NB4 (cell line): ENCODE results near the gene GSTO2.
A peak's percentile ranks its signal among the peaks of the same experiment; 100 is the strongest.

Source experiments
- DNase-seq: peaks from one replicate; pipeline ENCODE4 v3.0.0; 2010; ENCODE audit warnings: low read depth
- H3K4me3 ChIP-seq: one replicate; pipeline ENCODE4 v1.5.1; 2011; ENCODE audit warnings: mild to moderate bottlenecking, low read depth, low read length, moderate library complexity
- MYC ChIP-seq: IDR thresholded peaks from 2 replicates; pipeline ENCODE4 v1.6.1; 2011; ENCODE audit warnings: low read depth, low read length
- POLR2A ChIP-seq: IDR thresholded peaks from 2 replicates; pipeline ENCODE4 v1.6.1; 2011; ENCODE audit warnings: mild to moderate bottlenecking; ENCODE audit not compliant: insufficient read length; ENCODE audit errors: extremely low read depth
- TF ChIP-seq, protein P1 (sequence below): IDR thresholded peaks from 2 replicates; pipeline ENCODE4 v1.6.1; 2011; ENCODE audit warnings: low read depth, low read length
- TF ChIP-seq, protein P2 (sequence below): IDR thresholded peaks from one replicate; pipeline ENCODE4 v1.5.1; 2012; ENCODE audit warnings: low read depth, low read length

GSTO2 gene

GRCh38 chr10:104251443-104251842, 17.5 kb upstream of the GSTO2 start:
- TF ChIP-seq, protein P1, sequence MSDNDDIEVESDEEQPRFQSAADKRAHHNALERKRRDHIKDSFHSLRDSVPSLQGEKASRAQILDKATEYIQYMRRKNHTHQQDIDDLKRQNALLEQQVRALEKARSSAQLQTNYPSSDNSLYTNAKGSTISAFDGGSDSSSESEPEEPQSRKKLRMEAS, result no peak
- TF ChIP-seq POLR2A, result no peak
- TF ChIP-seq, protein P2, sequence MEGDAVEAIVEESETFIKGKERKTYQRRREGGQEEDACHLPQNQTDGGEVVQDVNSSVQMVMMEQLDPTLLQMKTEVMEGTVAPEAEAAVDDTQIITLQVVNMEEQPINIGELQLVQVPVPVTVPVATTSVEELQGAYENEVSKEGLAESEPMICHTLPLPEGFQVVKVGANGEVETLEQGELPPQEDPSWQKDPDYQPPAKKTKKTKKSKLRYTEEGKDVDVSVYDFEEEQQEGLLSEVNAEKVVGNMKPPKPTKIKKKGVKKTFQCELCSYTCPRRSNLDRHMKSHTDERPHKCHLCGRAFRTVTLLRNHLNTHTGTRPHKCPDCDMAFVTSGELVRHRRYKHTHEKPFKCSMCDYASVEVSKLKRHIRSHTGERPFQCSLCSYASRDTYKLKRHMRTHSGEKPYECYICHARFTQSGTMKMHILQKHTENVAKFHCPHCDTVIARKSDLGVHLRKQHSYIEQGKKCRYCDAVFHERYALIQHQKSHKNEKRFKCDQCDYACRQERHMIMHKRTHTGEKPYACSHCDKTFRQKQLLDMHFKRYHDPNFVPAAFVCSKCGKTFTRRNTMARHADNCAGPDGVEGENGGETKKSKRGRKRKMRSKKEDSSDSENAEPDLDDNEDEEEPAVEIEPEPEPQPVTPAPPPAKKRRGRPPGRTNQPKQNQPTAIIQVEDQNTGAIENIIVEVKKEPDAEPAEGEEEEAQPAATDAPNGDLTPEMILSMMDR, result no peak
- TF ChIP-seq MYC, result no peak

DNA sequence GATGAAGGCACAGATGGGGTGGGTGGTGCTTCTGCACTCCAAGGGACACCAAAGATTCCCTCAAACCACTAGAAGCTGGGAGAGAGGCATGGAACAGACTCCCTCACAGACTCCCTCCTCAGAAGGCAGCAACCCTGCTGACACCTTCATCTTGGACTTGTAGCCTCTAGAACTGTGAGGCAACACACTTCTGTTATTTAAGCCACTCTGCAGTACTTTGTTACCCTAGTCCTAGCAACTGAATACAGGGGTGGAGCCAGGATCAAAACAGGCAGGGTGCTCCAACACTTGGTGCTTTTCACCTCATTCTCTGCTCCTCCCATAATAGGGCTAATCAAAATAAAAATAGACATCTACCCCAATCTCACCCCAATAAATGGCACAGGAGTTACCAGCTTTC, 16.6 kb upstream of the GSTO2 start:
- no peak overlapping the region for H3K4me3 ChIP-seq
- DNase-seq, result no peak
- TF ChIP-seq MYC (no peak), POLR2A (no peak)
- TF ChIP-seq, protein P1, result no peak
- TF ChIP-seq, protein P2, result no peak

More at GRCh38 chr10:104251443-104251842, 17.5 kb upstream of the GSTO2 start:
- no peak overlapping the region for H3K4me3 ChIP-seq
- no peak for DNase-seq

DNA sequence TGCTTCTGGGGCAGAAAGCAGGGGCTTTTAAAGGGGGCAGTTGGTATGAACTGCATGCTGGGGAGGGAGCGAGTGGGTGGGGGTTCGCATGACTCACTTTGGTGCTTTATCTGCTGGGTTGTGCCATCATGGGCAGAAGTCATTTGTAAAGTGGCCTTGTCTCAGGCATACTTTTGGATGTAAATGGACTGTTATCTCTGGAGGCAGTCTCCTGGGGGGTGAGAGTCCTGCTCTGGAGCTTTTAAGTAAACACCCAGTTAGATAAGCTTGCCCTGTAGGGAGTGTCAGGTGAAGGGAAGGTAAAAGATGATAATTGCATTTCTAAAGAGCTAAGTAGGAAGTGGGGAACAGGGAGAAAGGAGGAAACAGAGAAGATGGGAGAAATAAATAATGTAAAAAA, 15.9 kb upstream of the GSTO2 start:
- H3K4me3 ChIP-seq, result no peak overlapping the region
- DNase-seq, result peak; percentile 34
- TF ChIP-seq, protein P1, result no peak
- TF ChIP-seq MYC (no peak), POLR2A (no peak)
- TF ChIP-seq, protein P2, result no peak

GRCh38 chr10:104253606-104254410, 15.2 kb upstream of the GSTO2 start:
- peak overlapping the region; percentile 85 for H3K4me3 ChIP-seq
- TF ChIP-seq, protein P2, result no peak
- TF ChIP-seq MYC (no peak), POLR2A (no peak)
- TF ChIP-seq, protein P1, result no peak
- DNase-seq, result no peak

DNA sequence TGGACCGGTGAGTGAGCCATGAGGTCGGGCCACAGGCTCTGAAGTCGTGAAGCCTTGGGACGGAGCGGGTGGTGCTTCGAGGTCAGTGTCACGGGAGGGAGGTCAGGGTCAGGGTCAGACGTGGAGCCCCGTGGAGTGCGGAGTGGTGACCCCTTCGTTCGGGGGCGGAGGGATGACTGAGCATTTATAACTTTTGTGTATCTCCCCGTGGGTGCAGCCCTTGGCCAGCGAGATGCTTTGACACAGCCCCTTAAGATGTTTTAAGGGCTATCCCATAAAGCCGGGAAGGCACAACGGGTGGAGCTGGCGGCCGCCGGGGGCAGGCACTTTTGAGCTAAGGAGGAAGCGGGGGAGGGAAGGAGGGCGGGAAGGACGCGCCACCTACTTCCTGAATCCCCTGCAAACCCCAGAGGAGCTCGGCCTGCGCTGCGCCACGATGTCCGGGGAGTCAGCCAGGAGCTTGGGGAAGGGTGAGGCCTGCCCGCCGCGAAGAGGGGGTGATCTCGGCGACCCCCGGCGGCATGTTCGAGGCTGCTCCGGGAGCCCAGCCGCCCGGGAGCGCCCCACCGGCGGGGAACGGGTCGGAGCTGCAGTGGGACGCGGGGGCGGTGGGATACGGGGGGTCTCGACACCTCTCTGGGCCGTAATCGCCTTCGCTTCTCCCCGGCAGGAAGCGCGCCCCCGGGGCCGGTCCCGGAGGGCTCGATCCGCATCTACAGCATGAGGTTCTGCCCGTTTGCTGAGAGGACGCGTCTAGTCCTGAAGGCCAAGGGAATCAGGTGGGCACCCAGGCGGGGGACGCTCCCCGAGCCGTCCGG, 14.3 kb upstream of the GSTO2 start, which contains the start of gene GSTO1:
GSTO1 (plus strand) TSS at position 400 of the 818 bp plus-strand sequence; CDS start at position 437, 37 bp downstream.
- TF ChIP-seq, protein P2, result no peak
- TF ChIP-seq POLR2A (peak; percentile 92), MYC (peak; percentile 80; the same call in 1 of the 2 replicates)
- TF ChIP-seq, protein P1, result peak; percentile 77
- H3K4me3 ChIP-seq, result peak within 1 kb of the TSS; percentile 85
- peak; percentile 95 for DNase-seq
